GM21576 (cell line): ENCODE measurements around the gene SEC14L2.

ENCODE experiments used
- ATAC-seq: cut with Tn5 transposase; IDR thresholded peaks from one replicate; pipeline ENCODE4 v1.9.1; 2021; ENCODE audit warnings: mild to moderate bottlenecking, moderate library complexity; ENCODE audit not compliant: unreplicated experiment

SEC14L2 gene

DNA sequence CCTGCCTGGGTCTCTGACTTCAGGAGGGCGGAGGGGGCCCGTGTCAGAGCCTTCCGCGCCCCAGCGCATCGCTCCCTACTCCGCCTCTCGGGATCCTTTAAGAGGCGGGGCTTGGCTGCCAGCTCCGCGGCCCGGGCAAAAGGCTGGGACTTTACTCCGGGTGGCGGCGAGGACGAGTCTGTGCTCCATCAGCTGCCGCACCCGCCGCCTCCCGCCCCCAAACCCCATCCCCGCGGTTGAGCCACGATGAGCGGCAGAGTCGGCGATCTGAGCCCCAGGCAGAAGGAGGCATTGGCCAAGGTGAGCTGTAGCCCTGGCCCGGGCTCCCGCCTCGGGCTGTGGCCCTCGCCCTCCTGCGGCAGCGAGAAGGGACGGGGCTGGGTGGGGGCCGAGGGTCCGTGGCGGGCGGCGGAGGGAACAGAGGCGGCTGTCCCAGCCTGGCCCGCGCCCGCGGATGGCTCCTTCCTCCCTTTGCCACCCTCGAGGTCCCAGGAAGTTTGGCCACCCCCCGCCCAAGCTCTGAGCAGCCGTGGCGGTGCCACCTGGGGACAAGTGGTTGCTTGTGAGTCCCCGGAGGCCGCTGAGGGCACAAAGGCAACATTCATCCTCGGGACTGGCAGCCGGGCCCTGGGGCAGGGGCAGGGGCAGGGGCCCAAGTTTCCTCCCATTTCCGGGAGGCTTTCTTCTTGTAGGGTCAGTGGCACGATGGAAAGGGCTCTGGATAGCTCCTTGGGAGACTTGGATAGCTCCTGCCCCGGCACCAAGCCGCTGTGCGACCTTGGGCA, at the start of gene SEC14L2:
SEC14L2 (plus strand) TSS at position 148 of the 785 bp plus-strand sequence; CDS start at position 247, 99 bp downstream.
- no peak for ATAC-seq

DNA sequence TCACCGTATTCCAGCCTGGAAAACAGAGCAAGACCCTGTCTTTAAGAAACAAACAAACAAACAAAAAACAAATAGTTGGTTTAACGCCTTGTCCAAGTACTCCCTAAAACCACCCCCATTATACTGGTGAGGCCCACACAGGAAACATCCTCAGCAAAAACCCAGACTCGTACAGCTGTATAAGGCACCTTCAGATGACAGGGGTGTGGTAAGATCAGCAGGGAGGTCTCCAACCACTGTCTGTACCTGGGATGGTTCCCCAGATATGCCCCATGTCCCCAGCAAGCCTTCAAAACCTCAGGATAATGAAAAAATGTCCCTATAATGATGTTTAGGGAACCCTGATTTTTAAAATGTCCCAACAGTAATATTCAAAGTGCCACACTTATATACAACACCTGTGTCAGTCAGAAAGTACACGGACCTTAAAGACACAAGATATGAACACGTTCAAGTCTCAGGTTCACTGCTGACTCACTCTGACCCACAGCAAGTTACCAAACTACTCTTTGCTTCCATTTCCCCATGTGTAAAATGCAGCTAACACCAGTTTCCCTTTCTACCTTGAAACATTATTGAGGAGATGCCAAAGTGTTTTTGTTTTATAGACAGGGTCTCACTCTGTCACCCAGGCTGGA, 49.4 kb upstream of the SEC14L2 start:
- no peak for ATAC-seq

DNA sequence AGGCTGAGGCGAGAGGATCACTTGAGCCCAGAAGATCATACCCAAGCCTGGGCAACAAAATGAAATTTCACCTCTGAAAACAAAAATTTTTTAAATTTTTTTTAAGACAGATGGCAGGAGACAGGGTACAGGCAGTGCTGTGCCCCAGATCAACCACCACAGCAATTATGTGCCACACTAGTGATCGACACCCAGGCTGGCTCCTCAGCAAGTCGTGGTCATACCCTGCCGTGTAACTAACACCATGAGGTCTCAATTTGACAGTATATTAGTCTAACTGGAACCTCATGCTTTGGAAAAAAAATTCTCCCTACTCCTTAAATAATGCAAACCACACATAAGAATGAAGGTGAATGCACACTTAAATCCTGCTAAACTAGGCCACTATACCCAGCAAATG, 48.4 kb upstream of the SEC14L2 start:
- ATAC-seq, result no peak

DNA sequence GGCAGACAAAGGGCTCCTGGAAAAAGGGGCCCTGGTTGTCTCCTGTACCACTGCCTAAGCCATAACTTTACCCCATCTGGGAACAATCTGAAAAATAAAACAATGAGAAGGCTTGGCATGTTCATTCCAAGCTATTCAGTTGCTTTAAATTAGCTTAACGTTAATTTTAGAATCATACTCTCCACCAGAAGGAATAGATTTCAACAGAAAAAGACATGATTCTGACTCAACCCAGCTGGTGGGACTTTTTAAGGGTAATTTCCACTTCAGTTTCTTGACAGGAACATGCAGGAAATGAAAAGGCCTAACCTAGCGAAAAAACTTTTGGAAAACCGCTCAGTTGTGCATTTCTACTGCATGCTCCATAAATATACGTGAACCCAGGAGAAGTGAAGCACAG, 48.0 kb upstream of the SEC14L2 start:
- ATAC-seq, result no peak

DNA sequence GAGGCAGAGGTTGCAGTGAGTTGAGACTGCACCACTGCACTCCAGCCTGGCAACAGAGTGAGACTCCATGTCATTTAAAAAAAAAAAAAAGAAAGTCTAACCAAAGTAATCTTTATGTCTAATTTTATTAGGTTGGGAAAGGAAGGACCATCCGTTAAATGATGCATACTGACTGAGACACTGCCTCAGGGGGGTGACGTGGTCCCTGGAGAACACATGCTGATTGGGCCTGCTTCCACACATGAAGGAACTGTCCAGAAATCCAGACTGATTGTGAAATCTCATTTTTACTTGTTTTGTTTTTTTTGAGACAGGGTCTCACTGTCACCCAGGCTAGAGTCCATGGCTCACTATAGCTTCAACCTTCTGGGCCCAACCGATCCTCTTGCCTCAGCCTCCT, 45.6 kb upstream of the SEC14L2 start:
- no peak for ATAC-seq

DNA sequence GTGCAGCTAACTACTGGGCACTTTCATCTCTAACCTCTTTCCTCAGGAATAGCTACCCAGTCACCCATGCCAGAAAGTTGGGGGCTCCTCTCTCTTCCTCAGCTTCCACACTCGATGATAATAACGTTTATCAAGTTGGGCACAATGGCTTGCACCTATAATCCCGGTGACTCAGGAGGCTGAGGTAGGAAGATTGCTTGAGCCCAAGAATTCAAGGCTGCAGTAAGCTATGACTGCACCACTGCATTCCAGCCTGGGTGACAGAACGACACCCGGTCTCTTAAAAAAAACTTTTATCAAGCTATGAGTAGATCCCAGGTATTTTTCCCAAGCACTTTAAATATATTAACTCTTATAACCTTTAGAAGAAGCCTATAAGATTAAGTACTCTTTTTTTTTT, 42.2 kb upstream of the SEC14L2 start:
- no peak for ATAC-seq

DNA sequence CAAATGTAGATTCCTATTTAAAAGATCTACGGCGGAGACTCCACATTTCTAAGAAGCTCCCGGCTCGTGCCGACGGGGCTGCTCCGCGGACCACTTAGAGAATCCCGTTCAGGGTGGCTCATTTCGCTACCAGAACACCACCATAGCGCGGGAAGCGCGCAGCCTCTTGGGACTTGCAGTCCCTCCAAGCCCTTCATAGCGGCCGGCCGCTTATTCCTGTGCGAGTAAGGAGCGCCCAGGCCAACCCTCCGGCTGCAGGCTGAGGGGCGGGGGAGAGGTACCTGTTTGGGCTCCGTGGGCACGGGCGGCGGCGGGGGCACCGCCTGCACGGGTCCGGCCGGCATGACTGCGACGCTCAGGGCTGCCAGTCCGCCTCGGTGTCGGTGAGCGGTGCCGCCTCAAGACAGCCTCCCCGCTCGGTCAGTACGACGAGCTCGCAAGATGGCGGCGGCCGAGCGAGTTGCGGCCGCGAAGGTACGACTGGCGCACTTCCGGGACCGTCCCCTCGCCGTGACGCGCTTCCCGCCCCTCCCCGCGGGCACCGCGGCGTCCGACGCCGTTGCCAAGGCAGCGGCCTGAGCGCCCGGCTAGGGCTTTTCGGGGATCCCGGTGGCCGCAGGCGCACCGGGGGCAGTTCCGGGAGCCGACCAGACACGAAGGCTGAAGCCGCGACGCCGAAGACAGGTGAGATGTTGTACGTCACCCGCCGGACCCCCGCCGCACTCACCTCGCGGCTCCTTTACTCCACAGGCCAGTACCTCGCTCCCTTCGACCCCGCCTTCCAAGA, 40.2 kb upstream of the SEC14L2 start, which contains the start of the genes CCDC157 and SF3A1:
CCDC157 (plus strand) TSS at position 559 of the 787 bp plus-strand sequence. CDS start 8,994 bp downstream, outside the sequence.
SF3A1 (minus strand) TSS at position 446 of the 787 bp plus-strand sequence; CDS start at position 344, 102 bp downstream.
- ATAC-seq, result peak; percentile 77

DNA sequence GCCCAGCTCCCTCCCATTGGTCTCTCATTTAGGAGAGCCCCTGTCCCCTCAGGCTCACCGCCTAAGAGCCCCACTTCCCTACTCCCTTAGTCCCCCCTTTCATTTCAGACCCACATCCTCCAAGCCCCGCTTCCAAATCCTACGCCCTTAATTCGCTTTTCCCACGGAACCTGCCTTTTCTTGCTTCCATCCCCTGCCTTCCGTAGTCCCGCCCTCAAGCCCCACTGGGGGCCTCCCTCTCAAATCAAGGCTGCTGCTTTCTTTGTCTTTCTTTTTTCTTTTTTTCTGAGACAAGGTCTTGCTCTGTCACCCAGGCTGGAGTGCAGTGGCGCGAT, 39.6 kb upstream of the SEC14L2 start:
- no peak for ATAC-seq

DNA sequence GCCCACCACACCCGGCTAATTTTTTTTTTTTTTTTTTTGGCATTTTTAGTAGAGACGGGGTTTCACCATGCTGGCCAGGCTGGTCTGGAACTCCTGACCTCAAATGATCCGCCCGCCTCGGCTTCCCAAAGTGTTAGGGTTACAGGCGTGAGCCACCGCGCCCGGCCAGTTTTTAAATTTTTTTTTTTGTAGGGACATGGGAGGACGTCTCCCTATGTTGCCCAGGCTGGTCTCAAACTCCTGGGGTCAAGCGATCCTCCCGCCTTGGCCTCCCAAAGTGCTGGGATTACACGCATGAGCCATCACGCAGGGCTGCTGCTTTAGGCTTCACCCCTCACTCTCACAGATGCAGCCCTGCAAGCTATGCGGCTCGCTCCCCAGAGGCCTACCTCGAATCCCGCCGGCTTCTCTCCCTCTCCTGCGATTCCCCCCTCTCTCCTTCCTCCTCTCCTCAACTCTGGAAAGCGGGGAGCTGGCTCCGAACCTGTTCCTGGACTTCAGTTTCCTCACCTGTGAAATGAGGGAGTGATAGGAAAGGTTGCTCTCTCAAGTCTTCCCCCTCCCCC, 39.1 kb upstream of the SEC14L2 start:
- ATAC-seq, result no peak

DNA sequence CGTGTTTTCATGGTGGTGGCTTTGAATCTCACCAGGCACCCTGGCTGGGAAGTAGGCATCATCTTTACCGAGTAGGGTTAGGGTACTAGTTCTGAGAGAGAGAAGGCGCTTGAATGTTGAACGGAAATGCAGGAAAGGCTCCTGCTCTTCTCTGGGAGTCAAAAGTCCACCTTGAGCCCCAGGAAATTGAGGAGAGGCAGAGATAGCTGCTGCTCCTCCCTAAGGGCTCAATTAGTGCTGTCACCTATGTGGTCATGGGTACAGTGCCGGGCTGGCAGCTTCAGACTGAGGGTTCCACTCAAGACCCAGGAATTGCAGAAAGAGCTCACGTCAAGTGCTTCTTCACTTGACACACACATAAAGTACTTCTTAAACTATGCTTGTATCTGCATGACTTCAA, 38.3 kb upstream of the SEC14L2 start:
- ATAC-seq, result no peak

DNA sequence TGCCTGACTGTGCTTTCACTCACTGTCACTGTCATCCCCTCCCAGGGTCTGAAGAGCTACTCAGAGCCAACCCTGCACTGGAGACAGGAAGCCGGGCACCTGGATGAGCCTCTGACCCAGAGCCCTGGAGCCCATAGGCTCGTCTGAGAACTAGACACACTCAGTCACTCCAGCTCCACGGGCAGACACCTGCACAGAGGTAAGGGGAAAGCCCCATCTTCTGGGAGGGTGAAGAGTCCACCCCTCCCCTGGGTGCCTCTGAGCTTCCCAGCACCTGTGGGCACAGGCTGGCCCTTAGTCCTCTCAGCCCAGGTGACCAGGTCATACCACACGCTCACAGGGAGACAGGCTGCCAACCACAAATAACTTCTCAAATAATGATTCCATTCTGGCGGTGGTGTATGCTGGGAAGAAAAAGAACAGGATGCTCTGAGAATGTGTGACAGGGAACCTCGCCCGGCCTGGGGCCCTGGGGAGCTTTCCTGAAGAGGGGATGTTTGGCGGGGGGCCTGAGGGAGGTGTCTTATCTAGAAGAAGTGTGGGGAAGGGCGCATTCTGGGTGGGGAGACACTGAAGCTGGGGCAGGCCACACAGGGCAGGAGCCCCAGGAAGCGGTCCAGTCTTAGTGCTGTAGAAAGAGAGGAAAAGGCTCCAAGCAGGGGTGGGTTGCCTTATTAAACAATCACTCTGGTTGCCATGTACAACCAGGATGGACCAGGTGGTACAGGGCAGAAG, 34.7 kb upstream of the SEC14L2 start:
- no peak for ATAC-seq

DNA sequence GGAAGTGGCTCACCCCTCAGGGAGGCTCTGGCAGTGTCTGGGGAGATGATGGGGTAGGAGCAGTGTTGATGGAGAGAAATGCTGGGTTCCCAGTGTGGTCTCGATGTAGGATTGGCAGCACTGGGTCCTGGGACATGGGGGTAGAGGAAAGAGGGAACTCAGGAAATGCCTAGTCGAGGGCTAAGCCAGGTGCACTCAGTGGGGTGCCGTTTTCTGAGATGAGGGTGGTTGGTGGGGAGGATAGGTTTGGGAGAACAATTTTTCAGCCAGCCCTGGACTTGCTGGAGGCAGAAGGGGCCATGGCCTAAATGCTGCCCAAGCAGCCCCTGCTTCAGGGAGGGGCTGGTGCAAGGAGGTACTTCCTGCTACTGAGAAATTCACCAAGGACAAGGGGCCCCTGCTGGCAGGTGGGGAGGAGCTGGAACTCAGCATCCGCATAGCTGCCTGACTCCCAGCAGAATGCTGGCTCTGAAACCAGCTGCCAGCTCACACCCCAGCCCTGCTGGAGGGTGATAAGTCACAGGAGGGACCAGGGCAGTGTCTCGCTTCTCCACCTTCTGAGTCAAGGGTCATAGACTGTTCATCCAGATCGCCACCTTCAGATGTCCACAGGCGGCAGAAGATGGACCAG, 34.1 kb upstream of the SEC14L2 start:
- ATAC-seq, result no peak

DNA sequence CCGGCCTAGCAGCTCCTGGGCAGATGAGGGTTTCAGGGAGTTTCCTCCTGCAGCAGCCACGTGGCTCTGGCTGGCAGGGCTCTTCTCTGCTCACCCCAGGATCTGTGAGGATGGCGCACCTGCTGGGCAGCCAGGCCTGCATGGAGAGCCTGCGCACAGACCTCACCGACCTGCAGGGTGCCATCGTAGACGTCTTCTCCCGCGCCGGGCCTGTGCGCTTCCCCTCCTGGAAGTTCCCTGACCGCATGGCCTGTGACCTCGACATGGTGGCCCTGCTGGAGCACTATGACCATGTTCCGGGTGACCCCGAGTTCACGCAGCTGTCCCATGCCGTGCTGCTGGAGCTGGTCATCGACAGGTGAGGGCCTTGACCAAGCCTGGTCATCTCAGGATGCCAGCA, 30.9 kb upstream of the SEC14L2 start:
- ATAC-seq, result no peak

DNA sequence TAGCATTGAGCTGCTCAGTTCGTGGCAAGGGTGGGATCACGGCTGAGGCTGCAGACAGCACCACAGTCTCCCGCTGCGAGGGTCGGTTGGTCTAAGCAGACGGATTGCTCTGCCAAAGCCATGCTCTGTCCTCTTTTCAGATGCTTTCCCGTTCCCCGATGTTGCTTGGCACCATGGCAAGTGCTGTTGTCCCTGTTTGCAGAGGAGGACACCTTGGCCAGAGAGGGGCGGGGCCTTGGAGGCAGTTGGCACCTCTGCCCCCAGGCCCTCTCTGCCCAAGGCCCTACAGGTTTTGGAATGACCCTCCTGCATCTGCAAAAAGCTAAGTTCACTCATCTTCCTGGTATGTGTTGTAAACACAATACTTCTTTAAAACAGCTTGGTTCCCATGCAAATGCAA, 28.4 kb upstream of the SEC14L2 start:
- no peak for ATAC-seq

DNA sequence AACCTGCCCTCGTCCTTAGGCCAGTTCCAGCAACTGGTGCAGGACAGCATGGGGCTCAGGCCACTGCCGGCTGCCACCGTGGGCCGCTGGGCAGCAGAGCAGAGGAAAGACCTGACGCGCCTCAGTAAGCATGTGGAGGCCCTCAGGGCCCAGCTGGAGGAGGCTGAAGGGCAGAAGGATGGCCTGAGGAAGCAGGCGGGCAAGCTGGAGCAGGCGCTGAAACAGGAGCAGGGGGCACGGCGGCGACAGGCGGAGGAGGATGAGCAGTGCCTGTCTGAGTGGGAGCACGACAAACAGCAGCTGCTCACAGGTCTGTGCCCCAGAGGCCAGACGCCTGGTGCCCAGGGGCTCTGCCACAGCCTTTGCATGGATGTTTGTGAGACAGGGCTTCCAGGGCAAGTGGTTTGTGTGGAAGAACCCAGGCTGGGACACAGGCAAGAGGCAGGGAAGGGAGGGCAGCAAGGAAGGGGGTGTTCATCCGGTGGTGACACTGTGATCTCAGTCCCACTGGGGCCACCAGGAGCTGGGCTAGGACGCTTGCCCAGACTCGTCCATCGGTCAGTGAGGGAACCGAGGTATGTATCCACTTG, 26.1 kb upstream of the SEC14L2 start:
- ATAC-seq, result no peak

DNA sequence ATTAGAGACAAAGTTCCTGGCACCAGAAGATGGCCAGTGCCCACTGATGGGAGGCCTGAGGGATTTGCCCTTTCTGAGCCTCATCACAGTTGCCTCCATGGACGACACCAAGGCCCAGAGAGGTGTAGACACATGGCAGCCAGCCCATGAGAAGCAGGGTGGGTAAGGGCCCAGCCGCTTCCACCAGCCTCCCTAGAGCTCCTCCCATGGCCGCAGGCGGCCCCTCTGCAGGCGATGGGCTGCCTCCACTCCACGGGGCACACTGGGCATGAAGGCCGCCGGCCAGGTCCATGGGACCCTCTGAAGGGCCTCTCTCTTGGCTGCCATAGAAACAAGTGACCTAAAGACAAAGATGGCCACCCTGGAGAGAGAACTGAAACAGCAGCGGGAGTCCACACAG, 25.5 kb upstream of the SEC14L2 start:
- no peak for ATAC-seq

DNA sequence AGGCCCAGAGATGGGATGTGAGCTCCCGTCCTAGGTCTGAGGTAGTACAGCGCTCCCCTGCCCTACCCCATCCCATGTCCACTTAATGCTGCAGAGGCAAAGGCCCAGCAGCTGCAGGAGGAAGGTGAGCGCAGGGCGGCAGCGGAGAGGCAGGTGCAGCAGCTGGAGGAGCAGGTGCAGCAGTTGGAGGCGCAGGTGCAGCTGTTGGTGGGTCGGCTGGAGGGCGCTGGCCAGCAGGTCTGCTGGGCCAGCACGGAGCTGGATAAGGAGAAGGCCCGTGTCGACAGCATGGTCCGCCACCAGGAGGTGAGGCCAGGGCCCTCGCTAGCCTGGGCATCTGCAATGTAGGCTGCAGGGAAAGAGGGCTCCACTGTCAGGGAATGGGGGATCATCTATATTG, 24.8 kb upstream of the SEC14L2 start:
- ATAC-seq, result no peak

DNA sequence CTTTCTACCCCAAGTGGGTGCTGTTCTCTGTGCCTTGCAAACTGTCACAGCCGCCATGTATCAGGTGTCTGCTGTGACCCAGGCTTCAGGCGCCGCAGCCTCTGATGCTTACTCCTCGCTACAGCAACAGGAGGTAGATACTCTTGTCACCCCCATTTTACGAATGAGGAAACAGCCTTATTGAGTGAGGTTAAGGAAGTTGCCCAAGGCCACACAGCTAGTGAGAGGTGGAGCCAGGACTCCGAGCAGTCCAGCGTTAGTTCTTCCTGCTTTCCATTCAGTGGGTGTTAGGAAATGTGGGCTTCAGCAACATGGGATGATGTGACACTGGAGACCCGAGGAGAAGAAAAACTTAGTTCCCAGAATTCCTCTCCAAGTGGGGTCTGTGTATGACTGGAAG, 23.9 kb upstream of the SEC14L2 start:
- no peak for ATAC-seq

DNA sequence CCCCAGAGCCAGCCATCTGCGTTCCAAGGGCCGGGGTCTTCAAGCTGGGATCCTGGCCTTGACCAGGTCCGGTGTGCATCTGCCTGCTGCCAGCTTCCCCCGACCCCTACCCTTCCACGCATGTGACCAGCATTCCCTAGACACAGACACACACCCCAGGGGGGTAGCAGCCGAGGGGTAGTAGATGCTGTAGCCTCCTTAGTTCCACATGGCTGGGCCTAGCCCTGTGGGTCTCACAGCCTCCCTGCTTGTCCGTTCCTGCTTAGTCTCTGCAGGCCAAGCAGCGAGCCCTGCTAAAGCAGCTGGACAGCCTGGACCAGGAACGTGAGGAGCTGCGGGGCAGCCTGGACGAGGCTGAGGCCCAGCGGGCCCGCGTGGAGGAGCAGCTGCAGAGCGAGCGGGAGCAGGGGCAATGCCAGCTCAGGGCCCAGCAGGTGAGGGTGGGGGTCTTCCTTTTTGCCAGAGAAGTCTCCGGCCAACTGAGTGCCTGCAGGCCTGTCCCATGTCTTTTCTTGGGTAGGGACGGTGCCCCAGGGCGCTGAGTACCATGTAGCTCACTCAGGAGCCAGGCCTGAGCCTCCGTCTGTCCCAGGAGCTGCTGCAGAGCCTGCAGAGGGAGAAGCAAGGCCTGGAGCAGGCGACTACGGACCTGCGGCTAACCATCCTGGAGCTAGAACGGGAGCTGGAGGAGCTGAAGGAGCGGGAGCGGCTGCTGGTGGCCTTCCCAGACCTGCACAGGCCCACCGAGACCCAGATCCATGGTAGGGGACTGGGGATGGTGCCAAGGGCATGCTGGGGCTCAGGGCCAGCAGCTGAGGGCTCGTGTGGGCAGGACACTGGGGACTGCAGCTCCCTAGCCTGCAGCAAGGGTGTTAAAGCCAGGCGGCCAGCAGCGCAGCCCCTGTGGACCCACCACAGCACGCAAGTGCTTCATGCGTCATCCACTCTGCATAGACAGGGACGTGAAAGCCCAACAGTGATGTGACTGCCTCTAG, 23.2 kb upstream of the SEC14L2 start:
- no peak for ATAC-seq
